DOHH2 (cell line): Measurements from ENCODE around the gene ZNF787.

Experiments used
- EZH2phosphoT487 ChIP-seq: fragments of 200-600 bp; sonication (generic); IDR thresholded peaks from 2 replicates; pipeline ENCODE4 v1.6.1; 2017; ENCODE audit warnings: borderline replicate concordance, mild to moderate bottlenecking, antibody characterized with exemption, low read length, moderate library complexity, mixed read lengths
- TF ChIP-seq, protein P1 (sequence below): fragments of 200-600 bp; sonication (generic); IDR thresholded peaks from one replicate; pipeline ENCODE4 v1.5.1; 2014; ENCODE audit warnings: antibody characterized with exemption, mild to moderate bottlenecking, low read depth, low read length; ENCODE audit not compliant: poor library complexity, severe bottlenecking

- TF ChIP-seq, protein P1, sequence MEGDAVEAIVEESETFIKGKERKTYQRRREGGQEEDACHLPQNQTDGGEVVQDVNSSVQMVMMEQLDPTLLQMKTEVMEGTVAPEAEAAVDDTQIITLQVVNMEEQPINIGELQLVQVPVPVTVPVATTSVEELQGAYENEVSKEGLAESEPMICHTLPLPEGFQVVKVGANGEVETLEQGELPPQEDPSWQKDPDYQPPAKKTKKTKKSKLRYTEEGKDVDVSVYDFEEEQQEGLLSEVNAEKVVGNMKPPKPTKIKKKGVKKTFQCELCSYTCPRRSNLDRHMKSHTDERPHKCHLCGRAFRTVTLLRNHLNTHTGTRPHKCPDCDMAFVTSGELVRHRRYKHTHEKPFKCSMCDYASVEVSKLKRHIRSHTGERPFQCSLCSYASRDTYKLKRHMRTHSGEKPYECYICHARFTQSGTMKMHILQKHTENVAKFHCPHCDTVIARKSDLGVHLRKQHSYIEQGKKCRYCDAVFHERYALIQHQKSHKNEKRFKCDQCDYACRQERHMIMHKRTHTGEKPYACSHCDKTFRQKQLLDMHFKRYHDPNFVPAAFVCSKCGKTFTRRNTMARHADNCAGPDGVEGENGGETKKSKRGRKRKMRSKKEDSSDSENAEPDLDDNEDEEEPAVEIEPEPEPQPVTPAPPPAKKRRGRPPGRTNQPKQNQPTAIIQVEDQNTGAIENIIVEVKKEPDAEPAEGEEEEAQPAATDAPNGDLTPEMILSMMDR: no peak
- no peak for TF ChIP-seq EZH2phosphoT487
Observed at GRCh38 chr19:56167064-56167578, 46.0 kb upstream of the ZNF787 start.
